SK-N-MC (cell line): ENCODE results near the gene HOATZ.

Experiments
- EZH2 ChIP-seq: fragments of 200-600 bp; sonication (generic); IDR thresholded peaks from one replicate; pipeline ENCODE4 v1.6.1; 2017; ENCODE audit warnings: antibody characterized with exemption
- POLR2AphosphoS5 ChIP-seq: IDR thresholded peaks from 2 replicates; pipeline ENCODE4 v1.6.1; 2012; ENCODE audit warnings: mild to moderate bottlenecking, low read depth, low read length, borderline replicate concordance

GRCh38 chr11:111479666-111480065 lies 34.9 kb upstream of the HOATZ start:
- TF ChIP-seq EZH2 (no peak), POLR2AphosphoS5 (no peak)
